Kidney glomerular epithelial cell (primary cell): Measurements from ENCODE around the gene ALOX5AP.

Experiments used
- DNase-seq: peaks from one replicate; lab custom pipeline; 2025; lab: John Stamatoyannopoulos, UW

ALOX5AP gene

DNA sequence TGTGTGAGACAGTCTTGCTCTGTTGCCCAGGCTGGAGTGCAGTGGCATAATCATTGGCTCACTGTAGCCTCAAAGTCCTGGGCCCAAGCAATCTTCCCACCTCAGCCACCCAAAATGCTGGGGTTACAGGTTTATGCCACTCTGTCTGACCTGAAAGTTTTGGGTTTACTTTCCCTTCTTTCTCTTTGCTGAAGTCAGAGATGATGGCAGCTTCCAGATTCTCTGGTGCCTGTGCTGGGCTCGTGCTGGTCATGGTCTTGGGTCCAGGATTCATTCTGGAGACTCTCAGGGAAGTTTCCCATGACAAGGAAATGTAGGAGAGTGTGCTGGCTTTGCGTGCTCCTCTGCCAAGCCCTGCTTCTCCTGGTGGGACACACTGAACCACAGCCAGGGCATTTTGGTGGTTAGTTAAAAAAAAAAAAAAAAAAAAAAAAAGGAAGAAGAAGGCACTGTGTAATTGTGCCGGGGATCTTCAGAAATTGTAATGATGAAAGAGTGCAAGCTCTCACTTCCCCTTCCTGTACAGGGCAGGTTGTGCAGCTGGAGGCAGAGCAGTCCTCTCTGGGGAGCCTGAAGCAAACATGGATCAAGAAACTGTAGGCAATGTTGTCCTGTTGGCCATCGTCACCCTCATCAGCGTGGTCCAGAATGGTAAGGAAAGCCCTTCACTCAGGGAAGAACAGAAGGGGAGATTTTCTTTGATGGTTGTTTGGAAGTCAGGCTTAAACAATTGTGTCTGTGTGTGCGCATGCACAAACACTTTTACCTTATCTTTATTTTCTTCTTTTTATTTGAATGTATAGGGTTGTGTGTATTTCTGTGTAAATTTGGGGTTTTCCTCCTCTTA lies at the start of gene ALOX5AP:
ALOX5AP (plus strand) TSS at position 519 of the 847 bp plus-strand sequence; CDS start at position 582, 63 bp downstream.
- DNase-seq: no peak

DNA sequence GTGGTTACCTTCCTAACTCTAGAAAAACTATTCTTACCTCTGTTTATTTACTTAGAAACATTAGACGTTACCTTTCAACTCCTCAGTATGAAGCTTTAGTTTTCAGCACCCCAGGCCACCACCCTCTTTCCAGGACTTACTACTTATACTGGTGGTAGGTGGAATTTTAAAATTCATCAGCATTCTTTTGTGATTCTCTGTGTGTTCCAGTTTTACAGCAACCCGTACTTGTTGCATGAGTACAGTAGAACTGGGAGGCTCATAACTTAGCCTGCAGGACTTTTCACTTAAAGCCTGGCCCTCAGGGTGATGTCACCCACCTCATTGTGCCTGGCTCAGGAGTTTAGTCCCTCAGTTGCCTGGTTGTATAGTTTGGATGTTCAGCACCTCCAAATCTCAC lies 49.4 kb upstream of the ALOX5AP start:
- no peak for DNase-seq

DNA sequence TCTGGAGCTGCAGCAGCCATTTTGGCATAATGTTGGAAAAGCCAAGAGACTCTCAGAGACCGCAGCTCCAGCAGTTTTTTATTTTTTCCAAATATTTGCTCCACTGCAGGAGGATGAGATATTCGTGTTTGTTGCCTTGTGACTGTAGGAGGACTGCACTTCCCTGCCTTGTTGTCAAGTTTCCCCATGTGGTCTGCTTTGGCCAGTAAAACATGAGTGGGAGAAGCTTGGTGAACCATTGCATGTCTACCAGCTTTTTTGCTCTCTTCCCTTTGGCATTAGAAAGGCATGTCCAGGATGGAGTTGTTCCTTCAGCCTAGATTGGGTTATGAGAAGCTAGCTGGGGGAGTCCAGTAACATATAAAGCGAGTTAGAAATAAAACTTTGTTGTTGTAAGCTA lies 47.7 kb upstream of the ALOX5AP start:
- no peak for DNase-seq

DNA sequence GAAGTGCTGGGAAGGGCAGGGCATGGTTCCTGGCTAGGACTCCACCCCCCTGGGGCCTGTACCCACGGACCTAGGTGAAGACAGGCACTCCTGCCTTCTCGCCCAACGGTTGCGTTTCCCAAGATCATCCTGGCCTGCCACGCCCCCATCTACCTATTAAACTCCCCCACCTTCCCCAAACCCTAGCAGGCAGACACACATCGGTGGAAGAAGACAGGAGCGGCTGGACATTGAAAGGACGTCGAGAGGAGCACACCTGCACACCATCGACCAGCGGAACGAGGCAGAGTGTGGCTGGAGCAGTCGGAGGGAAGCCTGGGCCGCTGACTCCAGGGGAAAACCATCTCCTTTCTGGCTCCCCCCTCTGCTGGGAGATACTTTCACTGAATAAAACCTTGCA lies 45.6 kb upstream of the ALOX5AP start:
- no peak for DNase-seq

- no peak for DNase-seq
Measured at GRCh38 chr13:30690282-30691188, 44.8 kb upstream of the ALOX5AP start.

GRCh38 chr13:30692113-30692512 lies 43.2 kb upstream of the ALOX5AP start:
- DNase-seq: no peak

DNA sequence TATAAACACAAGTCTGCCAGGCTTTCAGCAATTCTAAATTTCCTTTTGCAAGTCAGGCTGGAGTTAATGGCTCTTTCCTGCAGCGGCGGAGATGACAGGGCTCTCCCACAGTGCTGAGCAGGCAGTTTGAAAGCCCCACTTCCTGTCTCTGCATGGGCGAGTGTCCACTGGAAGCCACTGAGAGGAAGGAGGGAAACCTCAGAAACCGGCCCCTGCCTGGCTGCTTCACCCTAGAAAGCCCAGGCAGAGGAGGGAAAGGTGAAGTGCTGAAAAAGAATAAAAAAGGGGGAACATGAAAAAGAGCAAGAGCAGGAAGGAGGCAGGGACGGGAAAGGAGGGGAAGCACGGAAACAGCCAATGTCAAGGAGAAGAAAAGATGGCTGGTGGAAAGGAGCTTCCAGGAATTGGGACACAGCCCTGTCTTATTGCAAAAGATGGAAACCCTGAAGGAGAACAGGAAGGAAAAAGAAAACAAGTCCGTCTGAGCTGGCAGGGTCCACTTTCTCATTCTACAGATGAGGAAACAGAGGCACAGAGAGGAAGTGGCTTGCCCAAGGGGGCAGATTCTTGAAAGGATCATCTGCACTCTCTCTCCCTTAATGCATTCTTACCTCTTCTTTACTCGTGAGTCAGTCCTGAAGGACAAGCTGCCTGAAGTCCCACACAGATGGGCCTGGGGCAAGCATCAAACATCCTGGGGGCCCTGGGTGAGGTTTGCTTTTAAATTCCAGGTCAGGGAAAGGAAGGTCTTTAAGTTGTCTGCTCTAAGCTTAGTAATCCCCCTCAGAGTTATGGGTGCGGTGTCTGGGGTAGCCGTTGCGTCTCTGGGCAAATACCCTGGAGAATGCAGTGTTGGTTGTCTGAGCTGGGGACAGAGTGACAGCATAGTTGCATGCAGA lies 38.8 kb upstream of the ALOX5AP start:
- peak; percentile 26 for DNase-seq

GRCh38 chr13:30697177-30697953 lies 38.0 kb upstream of the ALOX5AP start:
- DNase-seq: no peak

GRCh38 chr13:30697996-30698401 lies 37.3 kb upstream of the ALOX5AP start:
- no peak for DNase-seq

DNA sequence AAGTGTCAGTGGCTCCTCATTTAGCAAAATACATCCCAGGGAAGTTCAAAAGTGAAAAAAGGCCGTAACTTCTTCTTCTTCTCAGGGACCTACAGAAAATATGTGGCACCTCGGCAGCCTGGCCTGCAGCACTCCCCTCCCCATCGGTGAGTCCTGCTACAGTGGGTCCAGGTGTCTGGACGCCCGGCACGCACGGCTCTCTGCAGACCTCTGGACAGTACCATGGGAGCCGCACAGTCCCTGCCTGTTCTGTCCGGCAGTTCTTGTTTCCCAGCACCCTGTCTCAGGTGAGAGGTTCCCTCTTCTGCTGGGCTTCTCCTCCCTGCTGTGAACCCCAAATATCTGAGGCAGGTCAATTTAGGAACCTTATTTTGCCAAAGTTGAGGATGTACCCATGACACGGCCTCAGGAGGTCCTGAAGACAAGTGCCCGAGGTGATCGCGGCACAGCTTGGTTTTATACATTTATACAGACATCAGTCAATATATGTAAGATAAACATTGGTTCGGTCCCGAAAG lies 36.8 kb upstream of the ALOX5AP start:
- DNase-seq: no peak

- no peak for DNase-seq
Measured at GRCh38 chr13:30700364-30700763, 35.0 kb upstream of the ALOX5AP start.

DNA sequence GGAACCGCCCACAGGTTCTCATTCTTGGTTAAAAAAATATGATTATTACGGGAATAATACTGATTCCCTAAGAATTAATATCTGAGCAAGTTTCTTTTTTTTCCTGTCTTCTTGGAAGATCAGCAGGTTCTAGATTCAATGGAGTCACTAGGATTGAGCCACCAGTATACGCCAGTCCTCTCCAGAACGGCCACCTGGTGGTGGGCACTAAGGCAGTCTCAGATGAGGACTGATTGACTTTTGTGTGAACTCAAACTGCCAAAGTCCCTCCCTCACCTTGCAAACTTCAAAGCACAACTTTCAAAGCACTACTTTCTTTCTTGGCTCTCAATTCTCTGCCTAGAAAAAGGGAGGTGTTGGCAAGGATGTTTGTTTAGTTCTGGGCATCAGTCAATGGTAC lies 33.3 kb upstream of the ALOX5AP start:
- no peak for DNase-seq

DNA sequence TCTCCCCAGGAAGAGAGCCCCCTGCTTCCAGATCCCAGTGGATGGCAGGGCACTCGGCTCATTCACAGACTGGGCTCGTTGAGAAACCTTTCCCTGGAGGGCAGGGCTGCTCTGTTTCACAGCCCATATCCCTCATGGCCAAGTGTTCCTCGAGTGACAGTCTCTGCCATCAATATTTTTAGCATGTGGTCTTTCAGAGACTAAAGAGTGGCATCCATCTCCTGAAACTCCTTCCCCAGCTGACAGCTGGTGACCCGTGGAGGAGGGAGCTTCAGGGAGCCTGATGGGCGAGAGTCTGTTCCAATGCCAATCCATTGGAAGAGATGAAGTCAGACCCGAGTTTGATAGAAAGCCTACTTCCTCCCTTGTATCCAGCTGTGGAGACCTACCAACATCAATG lies 30.7 kb upstream of the ALOX5AP start:
- no peak for DNase-seq

DNA sequence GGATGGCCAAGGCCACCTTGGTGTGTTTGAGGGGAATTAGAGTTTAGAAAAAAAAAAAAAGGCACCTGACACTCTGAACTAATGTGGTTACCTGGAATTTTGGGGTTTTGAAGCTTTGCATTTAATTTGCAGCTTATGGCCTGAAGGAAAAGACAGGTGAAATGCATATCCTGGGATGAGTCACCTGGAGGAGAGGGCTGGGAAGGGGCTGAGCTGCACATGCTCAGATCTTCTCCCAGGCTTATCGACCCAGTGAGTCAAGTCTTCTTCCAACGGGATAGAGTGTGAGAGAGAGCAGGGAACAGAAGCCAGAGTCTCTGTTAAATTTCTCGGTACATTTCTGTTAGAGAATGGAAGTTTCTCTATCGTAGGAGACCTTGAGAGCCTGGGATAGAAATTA lies 29.7 kb upstream of the ALOX5AP start:
- no peak for DNase-seq

- no peak for DNase-seq
Measured at GRCh38 chr13:30708541-30708940, 26.8 kb upstream of the ALOX5AP start.

DNA sequence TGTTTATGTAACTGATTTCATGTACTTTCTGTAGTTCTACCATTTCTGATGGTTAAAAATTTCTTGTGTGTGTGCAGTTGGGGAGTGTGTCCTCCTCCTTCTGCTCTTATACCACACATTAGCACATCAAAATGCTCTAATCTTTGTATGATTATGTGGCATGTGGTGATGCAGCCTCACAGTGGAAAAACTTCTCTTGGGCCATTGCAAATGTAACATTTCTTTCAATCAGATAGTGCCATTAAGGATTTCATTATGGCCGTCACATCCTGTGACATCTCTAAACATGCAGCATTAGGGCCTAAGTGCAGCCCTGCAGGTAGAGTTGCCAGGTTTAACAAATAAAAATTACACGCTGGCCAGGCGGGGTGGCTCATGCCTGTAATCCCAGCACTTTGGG lies 24.9 kb upstream of the ALOX5AP start:
- no peak for DNase-seq

DNA sequence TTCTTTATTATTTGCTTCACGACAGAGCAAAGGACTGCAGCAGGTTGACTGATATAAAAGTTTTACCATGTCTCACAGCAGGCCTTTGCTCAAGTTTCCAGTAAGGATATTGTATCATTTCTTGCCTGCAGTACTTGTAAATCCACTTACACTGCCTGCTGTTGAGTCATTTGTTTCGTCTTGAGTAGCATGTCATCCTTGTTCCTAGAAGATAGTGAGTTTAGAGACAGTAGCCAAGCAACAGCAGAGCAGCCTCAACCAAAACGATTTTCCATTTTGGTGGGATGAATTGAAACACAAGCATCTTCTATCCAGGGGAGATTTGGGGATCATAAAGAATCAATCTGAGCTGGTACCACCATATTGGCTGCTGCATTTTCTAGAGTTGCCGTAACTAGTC lies 24.0 kb upstream of the ALOX5AP start:
- peak; percentile 7 for DNase-seq

GRCh38 chr13:30711837-30712236 lies 23.5 kb upstream of the ALOX5AP start:
- DNase-seq: no peak

DNA sequence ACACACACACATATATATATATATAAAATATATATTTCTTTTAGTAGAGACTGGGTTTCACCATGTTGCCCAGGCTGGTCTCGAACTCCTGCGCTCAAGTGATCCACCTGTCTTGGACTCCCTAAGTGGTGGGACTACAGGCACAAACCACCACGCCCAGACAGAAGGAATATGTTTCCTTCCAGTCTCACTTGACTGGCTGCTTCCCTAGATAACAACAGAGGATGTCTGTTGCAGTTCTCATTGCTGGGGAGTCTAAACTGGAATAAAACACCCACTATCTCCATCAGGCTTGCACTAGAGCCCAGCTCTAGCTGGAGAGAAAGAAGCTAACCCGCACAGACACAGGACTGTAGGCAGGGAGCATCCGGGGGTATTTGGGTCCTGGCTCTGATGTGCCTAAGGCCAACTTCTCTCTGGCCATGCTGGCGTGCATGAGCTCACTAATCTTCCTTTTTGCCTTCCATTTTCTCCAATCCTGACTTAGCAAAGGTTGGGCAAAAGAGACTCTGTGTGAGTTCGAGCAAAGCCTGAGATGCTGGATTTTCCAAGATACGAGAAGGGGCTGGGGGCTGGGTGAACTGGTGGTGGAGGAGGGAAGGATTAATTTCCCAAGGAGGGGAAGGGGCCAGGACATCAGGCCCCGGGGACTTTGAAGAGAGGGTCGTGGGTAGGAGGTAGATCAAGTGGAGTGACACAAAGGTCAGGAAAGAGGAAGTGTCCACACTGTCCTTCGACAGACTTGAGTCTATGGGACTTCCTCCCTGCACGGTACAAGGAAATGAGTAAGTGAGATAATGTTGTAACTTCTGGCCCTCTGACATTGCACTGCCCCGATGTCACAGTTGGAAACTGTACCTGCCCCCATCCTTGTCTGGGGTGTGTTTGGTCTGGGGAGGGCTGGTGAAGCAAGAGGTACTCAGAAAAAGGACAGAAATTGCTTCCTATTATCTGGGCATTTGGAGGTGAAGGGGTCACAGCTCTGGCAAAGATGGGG lies 22.5 kb upstream of the ALOX5AP start:
- no peak for DNase-seq
